Lower leg skin (tissue), 3 donors: ENCODE results near the gene MYH10.

ENCODE experiments used
- CTCF ChIP-seq, 3 donors: fragments of 450-650 bp; IDR thresholded peaks; one replicate each; pipeline ENCODE4 v1.5.1; 2016; ENCODE audit warnings: antibody characterized with exemption in 3 of 3, mild to moderate bottlenecking in 3 of 3, moderate library complexity in 2 of 3
- POLR2A ChIP-seq, 2 donors: fragments of 450-650 bp; IDR thresholded peaks; one replicate each; pipeline ENCODE4 v1.6.1; 2016 to 2017; ENCODE audit warnings: antibody characterized with exemption in 2 of 2, mild to moderate bottlenecking in 1 of 2, moderate library complexity in 1 of 2

DNA sequence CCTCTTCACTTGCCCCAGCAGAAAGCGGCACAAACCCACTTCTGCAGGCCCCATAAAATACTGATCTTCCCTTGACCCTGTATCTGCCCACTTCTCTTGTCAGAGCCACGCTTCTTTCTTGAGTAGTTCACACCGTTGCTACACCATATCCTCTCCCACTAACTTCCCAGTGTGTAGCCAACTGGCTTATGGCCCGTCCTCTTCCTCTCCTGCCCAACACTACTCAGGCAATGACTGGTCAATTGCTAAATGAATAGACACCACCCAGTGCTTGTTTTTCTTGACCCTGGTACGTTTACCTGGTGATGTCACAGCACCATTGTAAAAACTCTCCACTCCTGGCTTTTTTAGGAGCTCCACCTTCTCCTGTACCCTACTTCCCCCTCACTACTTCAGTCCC is 107.9 kb downstream of the MYH10 start:
- no peak for TF ChIP-seq CTCF (IDR thresholded peaks at IDR 0.05)
- TF ChIP-seq POLR2A (IDR thresholded peaks at IDR 0.05), result no peak
